Stimulated activated CD8-positive, alpha-beta memory T cell treated with anti-CD3 and anti-CD28 coated beads, Interleukin-2, amount 100 ng/mL, for 1 hour (primary cell): ENCODE measurements around the gene F10.

Experiments used
- DNase-seq, 2 donors: peaks; one replicate each; pipeline ENCODE4 v3.0.0-alpha.2; 2020; ENCODE audit warnings: low read depth in 2 of 2

F10 gene

DNA sequence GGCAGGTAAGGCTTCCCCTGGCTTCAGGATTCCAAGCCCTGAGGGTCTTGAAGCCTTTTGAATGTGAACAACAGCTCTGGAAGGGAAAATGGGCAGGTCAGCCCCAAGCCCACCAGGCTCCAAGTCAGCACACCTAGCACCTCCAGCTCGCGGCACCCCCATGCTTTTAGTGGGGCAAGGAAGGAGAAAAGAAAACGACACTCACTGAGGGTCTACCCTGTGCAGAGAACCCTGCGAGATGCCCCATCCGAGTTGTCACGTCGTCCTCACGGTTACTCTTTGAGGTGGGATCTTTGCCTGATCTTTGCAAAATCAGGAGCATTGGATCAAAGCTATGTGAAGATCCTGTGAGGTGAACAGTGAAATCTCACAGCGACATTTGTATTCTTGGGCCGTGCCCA is 5.7 kb upstream of the F10 start:
- no peak for DNase-seq

- DNase-seq = no peak
These were observed 5.2 kb upstream of the F10 start for GRCh38 chr13:113117335-113117872.

DNA sequence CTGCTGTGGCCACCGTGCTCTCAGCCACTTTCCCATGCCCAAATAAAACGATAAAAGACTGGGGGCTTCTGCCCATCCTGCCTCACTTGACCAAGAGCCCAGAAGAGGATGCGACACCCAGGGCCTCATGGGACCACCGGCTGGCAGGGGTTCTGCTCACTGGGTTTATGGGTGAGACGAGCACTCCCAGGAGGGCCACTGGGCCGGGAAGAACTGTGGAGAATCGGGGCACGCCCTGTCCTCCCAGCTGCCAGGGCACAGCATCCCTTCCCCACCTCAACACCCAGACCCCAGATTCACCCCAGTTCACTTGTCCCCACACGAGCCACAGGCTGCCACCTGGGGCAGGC is 4.7 kb upstream of the F10 start:
- no peak for DNase-seq

DNA sequence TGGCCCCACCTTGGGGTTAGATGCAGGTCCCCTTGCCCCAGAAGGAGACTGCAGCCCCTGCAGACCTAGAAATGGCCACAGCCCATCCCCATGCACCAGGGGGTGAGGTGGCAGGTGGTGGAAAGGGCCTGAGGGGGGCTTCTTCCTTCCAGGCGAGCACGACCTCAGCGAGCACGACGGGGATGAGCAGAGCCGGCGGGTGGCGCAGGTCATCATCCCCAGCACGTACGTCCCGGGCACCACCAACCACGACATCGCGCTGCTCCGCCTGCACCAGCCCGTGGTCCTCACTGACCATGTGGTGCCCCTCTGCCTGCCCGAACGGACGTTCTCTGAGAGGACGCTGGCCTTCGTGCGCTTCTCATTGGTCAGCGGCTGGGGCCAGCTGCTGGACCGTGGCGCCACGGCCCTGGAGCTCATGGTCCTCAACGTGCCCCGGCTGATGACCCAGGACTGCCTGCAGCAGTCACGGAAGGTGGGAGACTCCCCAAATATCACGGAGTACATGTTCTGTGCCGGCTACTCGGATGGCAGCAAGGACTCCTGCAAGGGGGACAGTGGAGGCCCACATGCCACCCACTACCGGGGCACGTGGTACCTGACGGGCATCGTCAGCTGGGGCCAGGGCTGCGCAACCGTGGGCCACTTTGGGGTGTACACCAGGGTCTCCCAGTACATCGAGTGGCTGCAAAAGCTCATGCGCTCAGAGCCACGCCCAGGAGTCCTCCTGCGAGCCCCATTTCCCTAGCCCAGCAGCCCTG is 4.2 kb upstream of the F10 start:
- DNase-seq = no peak

- no peak for DNase-seq
These were observed 3.3 kb upstream of the F10 start for GRCh38 chr13:113119166-113119821.

DNA sequence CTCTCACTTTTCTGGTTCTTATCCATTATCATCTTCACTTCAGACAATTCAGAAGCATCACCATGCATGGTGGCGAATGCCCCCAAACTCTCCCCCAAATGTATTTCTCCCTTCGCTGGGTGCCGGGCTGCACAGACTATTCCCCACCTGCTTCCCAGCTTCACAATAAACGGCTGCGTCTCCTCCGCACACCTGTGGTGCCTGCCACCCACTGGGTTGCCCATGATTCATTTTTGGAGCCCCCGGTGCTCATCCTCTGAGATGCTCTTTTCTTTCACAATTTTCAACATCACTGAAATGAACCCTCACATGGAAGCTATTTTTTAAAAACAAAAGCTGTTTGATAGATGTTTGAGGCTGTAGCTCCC is 2.8 kb upstream of the F10 start:
- DNase-seq = no peak

- no peak for DNase-seq
These were observed 2.1 kb upstream of the F10 start for GRCh38 chr13:113120300-113121182.

DNA sequence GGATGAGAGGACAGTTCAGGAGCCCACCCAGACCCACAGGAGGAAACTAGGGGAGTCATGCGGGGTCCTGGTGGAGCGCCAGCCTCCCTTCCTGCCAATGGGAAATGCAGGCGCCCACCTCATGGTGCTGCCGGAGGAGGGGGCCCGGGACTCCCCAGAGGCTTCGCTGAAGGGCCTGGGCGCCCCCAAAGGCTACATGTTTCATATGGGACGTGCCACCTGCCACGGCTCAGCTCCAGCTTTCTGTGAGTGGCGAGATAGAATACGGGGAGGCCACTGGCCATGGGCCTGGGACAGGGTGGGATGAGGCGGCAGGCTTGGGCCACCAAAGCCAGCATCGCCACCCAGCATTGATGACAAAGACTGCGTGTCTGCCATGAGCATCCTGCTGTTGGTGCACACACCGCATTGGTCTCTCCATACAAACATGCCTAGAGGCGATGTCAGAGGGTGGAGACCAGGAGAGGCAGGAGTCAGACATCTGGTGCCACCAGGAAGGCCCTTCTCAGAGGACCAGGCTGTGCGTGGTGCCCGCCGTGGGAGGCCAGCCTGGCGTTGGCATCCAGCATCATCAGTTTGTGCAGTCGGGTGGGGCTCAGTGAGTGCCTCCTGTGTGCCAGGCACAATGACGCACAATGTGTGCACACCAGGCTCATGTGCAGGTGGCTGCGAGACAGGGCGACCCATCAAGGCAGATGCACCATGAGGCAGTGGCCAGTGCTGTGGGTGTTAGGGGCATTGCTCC is 1.2 kb upstream of the F10 start:
- no peak for DNase-seq

DNA sequence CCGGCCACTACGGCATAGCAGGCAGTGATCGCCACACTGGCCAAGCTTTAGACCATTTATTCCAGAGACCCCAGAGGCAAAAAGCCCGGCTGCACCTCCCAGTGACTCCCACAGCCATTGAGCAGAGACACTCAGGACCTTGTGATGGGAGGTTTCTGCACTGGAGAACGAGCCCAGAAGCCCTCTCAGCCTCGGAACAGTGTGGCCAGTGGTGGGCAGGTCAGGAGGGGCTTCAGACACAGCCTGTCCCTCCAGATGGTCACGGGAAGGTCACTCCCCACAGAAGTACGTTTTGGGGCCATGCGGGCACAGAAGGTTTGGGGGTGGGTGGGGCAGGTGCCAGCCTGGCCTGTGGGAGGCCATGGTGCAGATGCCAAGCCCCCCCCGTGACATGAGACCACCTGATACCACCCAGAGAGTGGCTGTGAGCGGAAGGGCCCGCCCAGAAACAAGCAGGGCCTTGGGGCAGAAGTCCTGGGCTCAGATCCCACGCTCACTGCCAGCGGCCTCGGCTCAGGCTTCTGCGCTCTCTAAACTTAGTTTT is 599 bp upstream of the F10 start:
- DNase-seq = no peak

- no peak for DNase-seq
These were observed 915 bp downstream of the F10 start for GRCh38 chr13:113123226-113124201.

DNA sequence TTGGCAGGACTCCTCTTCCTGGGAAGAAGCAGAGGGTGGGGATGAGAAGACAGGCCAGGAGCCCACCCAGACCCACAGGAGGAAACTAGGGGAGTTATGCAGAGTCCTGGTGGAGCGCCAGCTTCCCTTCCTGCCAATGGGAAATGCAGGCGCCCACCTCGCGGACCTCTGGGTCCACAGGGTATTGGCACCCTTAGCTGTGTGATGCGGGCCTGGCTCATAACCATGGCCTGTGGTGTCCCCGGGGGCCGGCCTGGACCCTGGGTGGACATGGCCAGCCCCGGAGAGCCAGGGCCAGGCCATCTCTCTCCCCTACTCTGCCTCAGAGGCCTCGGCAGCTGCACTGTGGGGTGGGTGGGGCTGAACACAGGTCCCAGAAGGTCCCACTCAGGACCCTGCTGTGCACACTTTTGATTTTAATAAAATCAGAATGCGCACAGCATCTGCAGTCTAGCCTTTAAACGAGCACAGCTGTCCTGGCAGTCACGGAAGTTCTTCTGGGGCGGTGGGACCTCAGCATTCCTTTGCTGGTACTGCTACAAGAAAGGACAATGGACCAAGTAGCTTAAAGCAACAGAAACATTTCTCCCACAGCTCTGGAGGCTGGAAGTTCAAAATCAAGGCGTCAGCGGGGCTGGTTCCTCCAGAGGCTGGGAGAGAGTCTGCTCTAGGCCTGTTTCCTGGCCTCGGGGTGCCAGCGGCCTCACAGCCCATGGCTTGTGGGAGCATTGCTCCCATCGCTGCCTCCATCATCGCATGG is 1.8 kb downstream of the F10 start:
- DNase-seq = no peak

- no peak for DNase-seq
These were observed 3.1 kb downstream of the F10 start for GRCh38 chr13:113125506-113126264.

DNA sequence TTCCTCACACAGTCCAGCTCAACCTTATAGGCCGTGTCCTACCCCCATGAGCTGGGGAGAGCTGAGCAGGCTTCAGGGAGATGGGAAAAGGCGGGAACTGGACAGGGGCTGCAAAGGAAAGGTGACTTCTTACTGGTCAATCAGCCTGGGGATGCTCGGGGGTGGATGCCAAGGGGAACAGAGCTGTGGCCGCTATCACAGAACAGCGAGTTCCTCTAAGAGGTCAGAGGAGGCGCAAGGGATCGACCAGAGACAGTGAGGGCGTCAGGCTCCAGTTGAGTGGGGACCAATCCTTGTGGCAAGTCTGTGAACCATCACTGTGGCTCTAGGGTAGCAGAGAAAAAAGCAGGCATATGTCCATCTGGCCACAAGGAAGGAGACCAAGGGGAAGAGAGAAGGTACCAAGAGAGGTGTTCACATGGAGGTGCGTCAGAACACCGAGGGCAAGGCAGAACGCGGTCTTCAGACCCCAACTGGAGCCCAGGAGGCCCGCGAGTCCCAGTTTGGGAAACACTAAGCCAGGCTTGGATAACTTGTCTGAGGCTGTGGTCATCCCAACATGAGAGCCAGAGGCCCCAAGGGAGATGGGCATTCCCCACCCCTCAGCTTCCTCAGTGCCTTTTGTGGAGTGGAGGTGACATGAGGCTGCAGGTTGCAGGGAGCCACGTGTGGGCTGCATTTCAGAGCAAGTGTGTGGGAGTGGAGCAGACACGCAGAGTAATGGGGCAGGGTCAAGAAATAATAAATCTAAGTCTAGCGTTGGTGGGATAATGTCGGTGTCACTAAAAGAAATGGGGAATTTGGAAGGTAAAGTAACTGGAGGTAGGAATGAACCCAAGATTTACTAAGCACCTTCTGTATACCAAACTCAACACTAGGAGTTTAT is 3.9 kb downstream of the F10 start:
- DNase-seq = no peak

DNA sequence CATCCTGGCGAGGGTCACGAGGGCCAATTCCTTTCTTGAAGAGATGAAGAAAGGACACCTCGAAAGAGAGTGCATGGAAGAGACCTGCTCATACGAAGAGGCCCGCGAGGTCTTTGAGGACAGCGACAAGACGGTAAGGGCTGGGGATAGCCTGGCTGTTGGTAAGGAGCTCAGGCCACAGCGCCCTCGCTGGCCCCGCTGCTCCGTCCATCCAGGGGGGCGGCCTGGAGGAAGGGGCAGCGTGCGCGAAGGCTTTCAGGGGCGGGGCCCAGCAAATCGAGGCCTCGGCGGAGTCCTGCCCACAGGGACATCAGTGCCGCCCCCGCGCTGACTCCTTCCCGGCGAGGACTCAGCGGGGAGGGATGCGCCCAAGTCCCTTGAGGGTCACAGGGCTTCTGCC is 6.9 kb downstream of the F10 start:
- DNase-seq = no peak

DNA sequence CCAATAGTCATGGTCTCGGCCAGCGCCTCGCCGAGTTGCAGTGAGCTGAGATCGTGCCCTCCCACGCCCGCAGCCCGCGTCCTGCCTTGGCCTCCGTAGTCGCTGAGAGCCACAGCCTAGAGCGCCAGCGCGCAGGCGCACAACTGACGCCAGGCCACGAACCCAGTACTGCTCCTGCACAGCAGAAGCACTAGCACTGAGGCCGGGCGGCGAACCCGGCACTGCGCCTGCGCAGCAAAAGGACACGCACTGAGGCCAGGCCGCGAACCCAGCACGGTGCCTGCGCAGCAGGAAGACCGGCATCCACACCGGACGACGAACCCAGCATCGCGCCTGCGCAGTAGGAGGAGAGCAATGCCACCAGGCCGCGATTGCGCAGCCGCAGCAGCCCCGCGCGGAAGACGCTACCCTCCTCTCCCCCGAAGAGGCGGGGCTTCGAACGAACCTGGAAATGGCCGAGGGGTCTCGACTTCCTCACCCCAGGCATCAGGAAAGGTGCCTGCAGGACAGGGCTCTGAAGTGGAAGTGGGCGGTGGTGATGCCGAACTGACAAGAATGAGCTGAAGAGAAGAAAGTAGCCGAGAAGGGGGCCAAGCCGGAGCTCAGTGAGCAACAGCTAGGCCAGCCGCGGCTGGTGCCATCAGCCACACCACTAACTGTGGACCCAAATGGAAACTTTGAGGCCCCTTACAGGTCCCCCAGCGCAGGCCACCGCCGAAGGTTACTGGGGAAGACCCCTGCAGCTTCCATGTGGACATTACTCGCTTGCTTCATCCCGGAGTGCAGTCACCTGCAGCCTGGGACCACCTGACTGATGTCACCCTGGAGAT is 7.5 kb downstream of the F10 start:
- DNase-seq = no peak

DNA sequence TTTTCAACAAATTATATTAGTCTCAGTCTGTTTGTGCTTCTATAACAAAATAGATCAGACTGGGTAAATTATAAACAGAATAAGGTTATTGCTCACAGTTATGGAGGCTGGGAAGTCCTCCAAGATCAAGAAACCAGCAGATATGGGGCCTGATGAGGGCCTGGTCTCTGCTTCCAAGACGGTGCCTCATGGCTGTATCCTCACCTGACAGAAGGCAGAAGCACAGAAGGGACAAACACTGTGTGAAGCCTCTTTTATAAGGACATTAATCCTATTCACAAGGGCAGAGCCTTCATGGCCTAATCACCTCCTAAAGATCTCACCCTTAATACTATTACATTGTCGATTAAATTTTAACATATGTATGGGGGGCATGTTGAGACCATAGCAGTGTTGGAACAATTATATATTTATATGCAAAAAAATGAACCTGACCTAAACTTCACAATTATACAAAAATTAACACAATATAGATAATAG is 12.7 kb downstream of the F10 start:
- no peak for DNase-seq
